Measurements from ENCODE around the gene FUOM. TPM values are rescaled to one million over a fixed set of nuclear protein-coding genes. Genes with fewer than 3 reads are reported as not detected.

Gene FUOM
- total and polyA plus RNA-seq, 2 of the 8 experiments (the other 6 are each of a cell fraction or from before 2014, with no cell fraction given), result 22.0 to 30.4 TPM

- WGBS, 2 experiments (ENCODE audit: extremely low coverage in 1 of 2, insufficient coverage in 1 of 2, insufficient read length in 1 of 2, insufficient replicate concordance in 2 of 2, low coverage in 1 of 2, low lambda C conversion rate in 2 of 2, missing lambda C conversion rate in 1 of 2), result 15% methylated on average over 31 of the region's 37 CpGs; no CpG with 5 or more reads in 1 of the 2 experiments
- Histone ChIP-seq H2AFZ (ENCODE audit: low read length) (no peak overlapping the region), H3K9me3 (ENCODE audit: insufficient read depth in 2 of 2, low read depth in 1 of 2, low read length in 1 of 2) (peaks cover 0 to 7% of the 10 kb centered on the region in 2 experiments; a peak in 1 of 4 replicates), H3K23ac (ENCODE audit: insufficient read length) (no peak overlapping the region), H4K20me1 (replicated peaks in 1 of 2; ENCODE audit: control insufficient read depth in 1 of 2, insufficient read depth in 2 of 2, low read length in 2 of 2) (peaks cover 0 to 2% of the 10 kb centered on the region in 2 experiments), H3K4me2 (ENCODE audit: insufficient read depth in 1 of 2, low read depth in 2 of 2, low read length in 2 of 2) (peak overlapping the region; percentile 20 to 63), H3K27me3 (replicated peaks in 1 of 4; ENCODE audit: control insufficient read depth in 3 of 4, extremely low read depth in 1 of 4, insufficient read depth in 3 of 4, low read length in 3 of 4) (peaks cover 22 to 78% (median 65%) of the 10 kb centered on the region in 4 experiments), H3K14ac (ENCODE audit: insufficient read length) (no peak overlapping the region), H3K4ac (replicated peaks; ENCODE audit: insufficient read length, low read depth, low read length) (no peak overlapping the region), H2BK20ac (ENCODE audit: low read length) (no peak overlapping the region), H3K18ac (ENCODE audit: extremely low read depth, low read length) (no peak overlapping the region), H3K56ac (replicated peaks; ENCODE audit: insufficient read length, low read depth, low read length) (no peak overlapping the region), H3K36me3 (ENCODE audit: control insufficient read depth in 2 of 4, insufficient read depth in 4 of 4, low read length in 3 of 4) (no peaks in the 10 kb centered on the region; a peak in 1 of 8 replicates), H3K23me2 (ENCODE audit: low read depth, low read length) (peaks cover 6% of the 10 kb centered on the region; the same call in 1 of the 2 replicates), H3K27ac (ENCODE audit: low read depth, low read length) (no peak overlapping the region), H2BK5ac (ENCODE audit: low read depth, low read length) (no peak overlapping the region), H2BK15ac (ENCODE audit: low read length) (no peak overlapping the region), H2AK5ac (ENCODE audit: low read depth, low read length) (no peak overlapping the region), H4K8ac (ENCODE audit: extremely low read depth, insufficient read depth, low read length) (no peak overlapping the region), H3K79me1 (ENCODE audit: low read depth, low read length) (no peaks in the 10 kb centered on the region), H3K79me2 (ENCODE audit: control insufficient read depth in 1 of 2, insufficient read depth in 2 of 2, low read length in 2 of 2) (no peaks in the 10 kb centered on the region), H3K9ac (replicated peaks in 1 of 4; ENCODE audit: extremely low read depth in 1 of 4, low read depth in 3 of 4, low read length in 3 of 4) (no peak overlapping the region), H3K4me3 (ENCODE audit: extremely low read depth in 1 of 4, insufficient read depth in 2 of 4, low read depth in 3 of 4, low read length in 4 of 4) (peak overlapping the region in 1 of 4 experiments; percentile 49; a peak in 1 of 8 replicates), H3K4me1 (replicated peaks in 1 of 4; ENCODE audit: control insufficient read depth in 3 of 4, insufficient read depth in 4 of 4, low read length in 3 of 4) (peaks cover 0 to 23% (median 6%) of the 10 kb centered on the region in 4 experiments; a peak in 6 of 7 replicates), H2BK12ac (ENCODE audit: low read depth, low read length) (no peak overlapping the region), H2BK120ac (replicated peaks; ENCODE audit: low read depth, low read length) (no peak overlapping the region), H4K91ac (replicated peaks; ENCODE audit: insufficient read length, low read length) (no peak overlapping the region), H4K5ac (ENCODE audit: insufficient read length, low read depth, low read length) (no peak overlapping the region)
- no peak for FAIRE-seq
- CTCF ChIA-PET (ENCODE audit: partially characterized antibody), result interaction anchor here (0.6 to 5.3 kb wide), 28 partner anchors 9 to 244 kb away, joined by 3 to 57 read pairs (median 4); partner anchors contain the start of genes FUOM and PRAP1
- peak in 1 of 2 experiments; percentile 94 for DNase-seq (ENCODE audit: low read depth in 1 of 2, low spot score in 2 of 2)
- POLR2A ChIA-PET (ENCODE audit: partially characterized antibody), result interaction anchor here (0.8 to 4.3 kb wide), 7 partner anchors 14 to 65 kb away, joined by 3 to 24 read pairs (median 7); partner anchors contain the start of genes FUOM, MTG1 and PRAP1
- 0 out of 2 replicates have a peak, but pooled peaks have one; percentile 57 for TF ChIP-seq TCF12 (IDR thresholded peaks at IDR 0.05; ENCODE audit: low read depth, low read length)
- peak; percentile 86 to 89 (median 87) for TF ChIP-seq CTCF (IDR thresholded peaks at IDR 0.05; ENCODE audit: control extremely low read depth in 1 of 3, insufficient read depth in 1 of 3, low read depth in 1 of 3, low read length in 3 of 3)
- no peak for TF ChIP-seq ATF2 (IDR thresholded peaks at IDR 0.05; ENCODE audit: low read length)
- no peak for TF ChIP-seq E2F6 (IDR thresholded peaks at IDR 0.05)
- 0 out of 2 replicates have a peak, but pooled peaks have one; percentile 31 for TF ChIP-seq ATF3 (IDR thresholded peaks at IDR 0.05; ENCODE audit: insufficient read depth, low read depth, low read length)
Observed at GRCh38 chr10:133329491-133330202, 28.2 kb downstream of the FUOM start.
